Activated CD4-positive, alpha-beta T cell treated with anti-CD3 and anti-CD28 coated beads, Interleukin-2, amount 50 U/mL, for 48 hours (primary cell): ENCODE measurements around the gene MICALL2.
A peak's percentile ranks its signal among the peaks of the same experiment; 100 is the strongest.
"Not testable (repeated sequence)": the region's sequence is repeated elsewhere in the genome, so short reads cannot be mapped to it uniquely, and the experiment has no call there.

Source experiments
- DNase-seq, 2 experiments: peaks; one replicate each; pipeline ENCODE4 v3.0.0-alpha.2; 2020

Gene MICALL2

GRCh38 chr7:1447112-1447511 lies 12.2 kb downstream of the MICALL2 start:
- DNase-seq: no peak

- DNase-seq: no peak
Observed at GRCh38 chr7:1446620-1447032, 12.6 kb downstream of the MICALL2 start.

- not testable (repeated sequence) for DNase-seq
Observed at GRCh38 chr7:1446026-1446425, 13.2 kb downstream of the MICALL2 start.

- no peak for DNase-seq
Observed at GRCh38 chr7:1445341-1445740, 13.9 kb downstream of the MICALL2 start.

GRCh38 chr7:1444925-1445322 lies 14.3 kb downstream of the MICALL2 start:
- DNase-seq: no peak

GRCh38 chr7:1444214-1444924 lies 14.9 kb downstream of the MICALL2 start:
- no peak for DNase-seq

- not testable (repeated sequence) for DNase-seq
Observed at GRCh38 chr7:1443587-1444200, 15.6 kb downstream of the MICALL2 start.

GRCh38 chr7:1442355-1443124 lies 16.7 kb downstream of the MICALL2 start:
- no peak for DNase-seq

GRCh38 chr7:1441615-1442354 lies 17.5 kb downstream of the MICALL2 start:
- DNase-seq: no peak

- DNase-seq: no peak
Observed at GRCh38 chr7:1440620-1441019, 18.6 kb downstream of the MICALL2 start.

GRCh38 chr7:1439373-1440363 lies 19.6 kb downstream of the MICALL2 start:
- DNase-seq: no peak

GRCh38 chr7:1438821-1439220 lies 20.4 kb downstream of the MICALL2 start:
- DNase-seq: no peak

- DNase-seq: no peak
Observed at GRCh38 chr7:1438208-1438607, 21.1 kb downstream of the MICALL2 start.

- no peak for DNase-seq
Observed at GRCh38 chr7:1437155-1437880, 22.0 kb downstream of the MICALL2 start.

- no peak for DNase-seq
Observed at GRCh38 chr7:1436608-1437007, 22.7 kb downstream of the MICALL2 start.

GRCh38 chr7:1434891-1435670 lies 24.2 kb downstream of the MICALL2 start:
- DNase-seq: no peak

- no peak for DNase-seq
Observed at GRCh38 chr7:1434165-1434718, 25.0 kb downstream of the MICALL2 start.

- no peak for DNase-seq
Observed at GRCh38 chr7:1433128-1433920, 25.9 kb downstream of the MICALL2 start.

- DNase-seq: peak; percentile 83 to 85
Observed at GRCh38 chr7:1432411-1433082, 26.7 kb downstream of the MICALL2 start.
